SK-N-SH (cell line): ENCODE measurements around the gene OR7D2. TPM values are rescaled to one million over a fixed set of nuclear protein-coding genes. Genes with fewer than 3 reads are reported as not detected.
A peak's percentile ranks its signal among the peaks of the same experiment; 100 is the strongest.

Source experiments
- CTCF ChIA-PET: fragments of 300-600, 350-600 bp; formaldehyde crosslinking; extraction: SDS; loops from one replicate; lab custom pipeline; 2021; lab: Yijun Ruan, JAX
- POLR2A ChIA-PET: fragments of 350-600 bp; sonication (Branson Sonifier 250); formaldehyde crosslinking; extraction: SDS; loops from one replicate; lab custom pipeline; 2020; ENCODE audit warnings: antibody characterized with exemption, inconsistent platforms; lab: Yijun Ruan, JAX
- DNase-seq: peaks from one replicate; pipeline ENCODE4 v3.0.0; 2012
- H2AFZ ChIP-seq: fragments of 200-600 bp; sonication (generic); 2 replicates; pipeline ENCODE4 v1.8.1; 2016; ENCODE audit warnings: antibody characterized with exemption, mild to moderate bottlenecking, low read depth
- H3F3A ChIP-seq: fragments of 200-600 bp; sonication (generic); replicated peaks from 2 replicates; pipeline ENCODE3; 2016; ENCODE audit warnings: antibody characterized with exemption, mild to moderate bottlenecking; ENCODE audit not compliant: insufficient read depth
- H3K27ac ChIP-seq, 2 experiments: fragments of 200-500 bp in 1 of 2; fragments of 200-600 bp in 1 of 2; sonication (Bioruptor generic) in 1 of 2; sonication (generic), shearing (Covaris generic) in 1 of 2; 2 replicates each; pipeline versions ENCODE4 v1.5.1 to v1.6.1; 2014 to 2016; ENCODE audit warnings: low read depth in 2 of 2, inconsistent platforms in 1 of 2, low read length in 1 of 2, mild to moderate bottlenecking in 1 of 2, mixed read lengths in 1 of 2
- H3K27me3 ChIP-seq: fragments of 200-600 bp; sonication (generic), shearing (Covaris generic); 2 replicates; pipeline ENCODE4 v1.6.1; 2016; ENCODE audit warnings: mixed run types; ENCODE audit not compliant: insufficient read depth
- H3K36me3 ChIP-seq, 2 experiments: fragments of 200-500 bp in 1 of 2; fragments of 200-600 bp in 1 of 2; sonication (Bioruptor generic) in 1 of 2; sonication (generic) in 1 of 2; replicated peaks in 1 of 2; 2 replicates each; pipeline versions ENCODE3 to v1.5.1; 2014 to 2016; ENCODE audit warnings: low read length in 1 of 2, mild to moderate bottlenecking in 1 of 2; ENCODE audit not compliant: insufficient read depth in 2 of 2, control insufficient read depth in 1 of 2
- H3K4me1 ChIP-seq, 2 experiments: fragments of 200-500 bp in 1 of 2; fragments of 200-600 bp in 1 of 2; sonication (Bioruptor generic) in 1 of 2; sonication (generic), shearing (Covaris generic) in 1 of 2; 2 replicates each; pipeline versions ENCODE4 v1.5.1 to v1.6.1; 2014 to 2016; ENCODE audit warnings: low read depth in 1 of 2, low read length in 1 of 2, mixed run types in 1 of 2; ENCODE audit not compliant: insufficient read depth in 2 of 2, control insufficient read depth in 1 of 2
- H3K4me2 ChIP-seq: fragments of 200-600 bp; sonication (generic), shearing (Covaris generic); 2 replicates; pipeline ENCODE4 v1.6.1; 2017; ENCODE audit warnings: mixed run types
- H3K4me3 ChIP-seq, 2 experiments: fragments of 200-500 bp in 1 of 2; fragments of 200-600 bp in 1 of 2; sonication (Bioruptor generic) in 1 of 2; sonication (generic), shearing (Covaris generic) in 1 of 2; 2 replicates each; pipeline versions ENCODE4 v1.5.1 to v1.8.1; 2014 to 2016; ENCODE audit warnings: low read depth in 2 of 2, inconsistent platforms in 1 of 2, low read length in 1 of 2, mild to moderate bottlenecking in 1 of 2, mixed read lengths in 1 of 2, moderate library complexity in 1 of 2
- H3K79me2 ChIP-seq: fragments of 200-600 bp; sonication (generic); 2 replicates; pipeline ENCODE4 v1.8.1; 2017; ENCODE audit warnings: mild to moderate bottlenecking; ENCODE audit not compliant: insufficient read depth
- H3K9ac ChIP-seq: fragments of 200-600 bp; sonication (generic); 2 replicates; pipeline ENCODE4 v1.6.1; 2017; ENCODE audit warnings: mixed run types
- H3K9me2 ChIP-seq: fragments of 200-600 bp; sonication (generic); 2 replicates; pipeline ENCODE4 v1.6.1; 2017; ENCODE audit warnings: mixed run types
- H3K9me3 ChIP-seq: fragments of 200-600 bp; sonication (generic); 2 replicates; pipeline ENCODE4 v1.6.1; 2017; ENCODE audit warnings: mixed run types, mild to moderate bottlenecking, moderate library complexity
- H4K20me1 ChIP-seq: fragments of 200-600 bp; sonication (generic); 2 replicates; pipeline ENCODE4 v1.6.1; 2017; ENCODE audit warnings: mild to moderate bottlenecking, mixed run types; ENCODE audit not compliant: insufficient read depth
- EP300 ChIP-seq, 2 experiments: IDR thresholded peaks; 2 replicates each; pipeline versions ENCODE4 v1.4.0 to v1.6.1; 2012; ENCODE audit warnings: borderline replicate concordance in 1 of 2, low read depth in 1 of 2, low read length in 1 of 2
- EZH2phosphoT487 ChIP-seq: fragments of 200-600 bp; sonication (generic); IDR thresholded peaks from 2 replicates; pipeline ENCODE4 v1.6.1; 2017; ENCODE audit warnings: low read depth, mixed run types, mild to moderate bottlenecking, antibody characterized with exemption, moderate library complexity, borderline replicate concordance
- FOSL2 ChIP-seq: IDR thresholded peaks from 2 replicates; pipeline ENCODE4 v1.4.0; 2012; ENCODE audit warnings: low read depth, mild to moderate bottlenecking, moderate library complexity, borderline replicate concordance
- FOXM1 ChIP-seq: IDR thresholded peaks from 2 replicates; pipeline ENCODE4 v1.4.0; 2012; ENCODE audit warnings: low read depth, mild to moderate bottlenecking
- GABPA ChIP-seq: IDR thresholded peaks from 2 replicates; pipeline ENCODE4 v1.4.0; 2012; ENCODE audit warnings: low read depth, mild to moderate bottlenecking
- GATA2 ChIP-seq: sonication (generic); formaldehyde crosslinking; IDR thresholded peaks from 2 replicates; pipeline ENCODE4 v1.5.0; 2020; ENCODE audit warnings: mild to moderate bottlenecking, missing genetic modification reagents
- JUND ChIP-seq: IDR thresholded peaks from 2 replicates; pipeline ENCODE4 v1.4.0; 2012
- MEF2A ChIP-seq: IDR thresholded peaks from 2 replicates; pipeline ENCODE4 v1.4.0; 2012; ENCODE audit warnings: low read depth, borderline replicate concordance
- MXI1 ChIP-seq: IDR thresholded peaks from 2 replicates; pipeline ENCODE4 v1.6.1; 2012; ENCODE audit warnings: mild to moderate bottlenecking, low read depth, low read length, improper control_type of control experiment
- NFIC ChIP-seq: IDR thresholded peaks from 2 replicates; pipeline ENCODE4 v1.4.0; 2012; ENCODE audit warnings: borderline replicate concordance
- NRF1 ChIP-seq: IDR thresholded peaks from 2 replicates; pipeline ENCODE4 v1.6.1; 2012; ENCODE audit warnings: low read depth, mild to moderate bottlenecking, low read length
- POLR2AphosphoS5 ChIP-seq: IDR thresholded peaks from 2 replicates; pipeline ENCODE4 v1.6.1; 2012; ENCODE audit warnings: low read depth, low read length
- RCOR1 ChIP-seq: fragments of 150-350 bp; IDR thresholded peaks from 2 replicates; pipeline ENCODE4 v1.6.1; 2017; ENCODE audit warnings: antibody characterized with exemption, low read length
- RXRA ChIP-seq: IDR thresholded peaks from 2 replicates; pipeline ENCODE4 v1.4.0; 2012; ENCODE audit warnings: low read depth, mild to moderate bottlenecking, borderline replicate concordance
- SMC3 ChIP-seq: IDR thresholded peaks from 2 replicates; pipeline ENCODE4 v1.6.1; 2012; ENCODE audit warnings: low read depth, low read length, improper control_type of control experiment
- TAF1 ChIP-seq: IDR thresholded peaks from 2 replicates; pipeline ENCODE4 v1.6.1; 2012; ENCODE audit warnings: low read depth, mild to moderate bottlenecking, low read length, moderate library complexity, borderline replicate concordance
- TEAD4 ChIP-seq: IDR thresholded peaks from 2 replicates; pipeline ENCODE4 v1.4.0; 2012; ENCODE audit warnings: mild to moderate bottlenecking, borderline replicate concordance; ENCODE audit not compliant: insufficient read depth
- YY1 ChIP-seq: IDR thresholded peaks from 2 replicates; pipeline ENCODE4 v1.4.0; 2012; ENCODE audit warnings: low read depth, mild to moderate bottlenecking
- WGBS: methylation state at CpG from one replicate; pipeline ENCODE4 v1.1.6; 2017; ENCODE audit warnings: low lambda C conversion rate; 5-methylcytosine and 5-hydroxymethylcytosine counted together
- polyA plus RNA-seq, 3 experiments: library from polyadenylated mRNA; depleted of rRNA; stranded (reverse); fragments of >200 nt; gene quantifications; 2 replicates each; pipeline ENCODE4 v1.2.3, GENCODE V29; 2012
- TF ChIP-seq, protein P1 (sequence below): IDR thresholded peaks from 2 replicates; pipeline ENCODE4 v1.4.0; 2012; ENCODE audit warnings: low read depth
- TF ChIP-seq, protein P2 (sequence below): IDR thresholded peaks from 2 replicates; pipeline ENCODE4; 2012
- TF ChIP-seq, protein P3 (sequence below): IDR thresholded peaks from 2 replicates; pipeline ENCODE4 v1.4.0; 2012; ENCODE audit warnings: low read depth, borderline replicate concordance
- TF ChIP-seq, protein P4 (sequence below): IDR thresholded peaks from 2 replicates; pipeline ENCODE4 v1.4.0; 2012; ENCODE audit warnings: low read depth, borderline replicate concordance
- TF ChIP-seq, protein P5 (sequence below): fragments of 200-600 bp; sonication (generic); IDR thresholded peaks from 2 replicates; pipeline ENCODE4 v1.6.1; 2017; ENCODE audit warnings: antibody characterized with exemption, mild to moderate bottlenecking, moderate library complexity

Gene OR7D2
- polyA plus RNA-seq, 1 of the 3 experiments (the other 2 are of a cell fraction), result not detected

DNA sequence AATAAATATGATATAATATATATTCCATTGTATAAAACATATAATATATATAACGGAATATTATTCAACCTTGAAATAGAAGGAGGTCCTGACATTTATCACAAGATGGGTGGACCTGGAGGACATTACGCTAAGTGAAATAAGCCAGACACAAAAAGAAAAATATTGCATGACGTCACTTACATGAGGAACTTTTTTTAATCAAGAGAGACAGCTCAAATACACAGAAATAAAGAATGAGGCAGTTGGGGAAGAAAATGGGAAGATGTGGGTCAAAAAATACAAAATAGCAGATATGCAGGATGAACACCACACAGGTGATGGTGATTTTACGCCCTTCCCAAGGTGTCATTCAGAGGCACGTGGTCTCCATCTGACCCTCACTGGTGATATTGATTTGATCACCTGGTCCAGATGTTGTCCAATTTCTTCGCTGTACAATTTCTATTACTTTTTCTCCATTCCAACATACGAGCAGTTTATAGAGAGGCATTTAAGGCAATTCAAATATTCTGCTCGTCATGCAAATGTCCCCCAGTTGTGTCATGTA is 39.1 kb upstream of the OR7D2 start (continued):
- TF ChIP-seq EP300 (IDR thresholded peaks at IDR 0.05; ENCODE audit: borderline replicate concordance in 1 of 2, low read depth in 1 of 2, low read length in 1 of 2), result no peak
- TF ChIP-seq MEF2A, result no peak
- no peak for TF ChIP-seq YY1

DNA sequence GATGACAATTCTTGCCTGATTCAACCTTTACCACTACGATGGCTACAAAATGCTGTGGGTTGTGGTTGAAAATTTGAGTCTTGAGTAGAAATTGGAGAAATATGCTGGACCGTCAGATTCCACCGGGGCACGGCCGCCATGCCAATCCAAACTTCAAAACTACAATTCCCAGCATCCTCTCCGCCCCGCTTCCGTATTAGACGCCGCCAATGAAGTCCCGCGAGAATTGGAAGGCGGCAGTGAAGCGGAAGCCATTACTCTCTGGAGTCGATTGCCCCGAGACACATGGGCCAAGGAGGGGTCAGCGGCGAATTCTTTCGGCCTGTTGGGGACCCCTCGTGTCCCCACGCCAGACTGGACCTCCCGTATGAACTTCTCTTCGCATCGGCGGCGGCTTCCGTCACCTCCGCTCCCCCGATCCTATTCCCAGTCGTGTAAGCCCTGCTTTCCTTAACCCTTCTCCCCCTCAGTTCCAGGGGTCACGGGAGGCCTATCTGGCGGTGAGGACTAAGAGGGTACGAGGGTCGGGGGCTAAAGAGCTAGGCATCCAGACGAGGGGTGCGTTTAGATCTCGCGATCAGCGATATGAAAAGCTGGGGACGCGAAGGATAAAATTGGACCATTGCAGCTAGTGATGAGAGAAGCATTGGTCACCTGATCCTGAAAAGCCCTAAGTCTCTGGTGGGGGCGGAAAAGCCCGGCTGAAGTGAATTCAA is 38.5 kb upstream of the OR7D2 start, which contains the start of gene ZNF317:
TSS of gene ZNF317 (plus strand) at position 239 of the 716 bp plus-strand sequence. CDS start 15,620 bp downstream, outside the sequence.
- Histone ChIP-seq H3K27me3 (peaks cover 2% of the 10 kb centered on the region; the same call in 1 of the 2 replicates), H3K36me3 (peaks cover 0 to 33% of the 10 kb centered on the region in 2 experiments), H3K9ac (peak within 1 kb of the TSS; percentile 97), H3K9me3 (peaks cover 29% of the 10 kb centered on the region), H3K79me2 (peaks cover 51% of the 10 kb centered on the region), H3K4me1 (no peaks in the 10 kb centered on the region; a peak in 2 of 4 replicates), H3F3A (peaks cover 19% of the 10 kb centered on the region), H4K20me1 (peaks cover 6% of the 10 kb centered on the region; the same call in 1 of the 2 replicates), H3K9me2 (no peaks in the 10 kb centered on the region), H3K4me2 (peak within 1 kb of the TSS; percentile 72), H2AFZ (peak within 1 kb of the TSS; percentile 99), H3K27ac (peak within 1 kb of the TSS; percentile 66 to 75), H3K4me3 (peak within 1 kb of the TSS; percentile 84 to 94)
- peak; percentile 83 for DNase-seq
- CTCF ChIA-PET, result interaction anchor here (1.0 kb wide), 1 partner anchor 19 kb away, joined by 3 read pairs; no protein-coding TSS in a partner anchor
- POLR2A ChIA-PET, result no interaction called here
- 2% methylated on average over 32 of the region's 43 CpGs for WGBS
- TF ChIP-seq, protein P1, sequence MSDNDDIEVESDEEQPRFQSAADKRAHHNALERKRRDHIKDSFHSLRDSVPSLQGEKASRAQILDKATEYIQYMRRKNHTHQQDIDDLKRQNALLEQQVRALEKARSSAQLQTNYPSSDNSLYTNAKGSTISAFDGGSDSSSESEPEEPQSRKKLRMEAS, result peak; percentile 85
- TF ChIP-seq FOSL2 (no peak), SMC3 (no peak), RXRA (no peak), EZH2phosphoT487 (no peak), POLR2AphosphoS5 (peak; percentile 93), MXI1 (peak; percentile 67), NRF1 (no peak), TAF1 (peak; percentile 91), FOXM1 (no peak), TEAD4 (no peak), YY1 (peak; percentile 95), GATA2 (CRISPR knock-in tag) (no peak), GABPA (peak; percentile 79), JUND (no peak), MEF2A (no peak), RCOR1 (no peak), NFIC (no peak)
- TF ChIP-seq, protein P2, sequence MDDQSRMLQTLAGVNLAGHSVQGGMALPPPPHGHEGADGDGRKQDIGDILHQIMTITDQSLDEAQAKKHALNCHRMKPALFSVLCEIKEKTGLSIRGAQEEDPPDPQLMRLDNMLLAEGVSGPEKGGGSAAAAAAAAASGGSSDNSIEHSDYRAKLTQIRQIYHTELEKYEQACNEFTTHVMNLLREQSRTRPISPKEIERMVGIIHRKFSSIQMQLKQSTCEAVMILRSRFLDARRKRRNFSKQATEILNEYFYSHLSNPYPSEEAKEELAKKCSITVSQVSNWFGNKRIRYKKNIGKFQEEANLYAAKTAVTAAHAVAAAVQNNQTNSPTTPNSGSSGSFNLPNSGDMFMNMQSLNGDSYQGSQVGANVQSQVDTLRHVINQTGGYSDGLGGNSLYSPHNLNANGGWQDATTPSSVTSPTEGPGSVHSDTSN, result peak; percentile 15; the same call in 1 of the 2 replicates
- TF ChIP-seq, protein P3, sequence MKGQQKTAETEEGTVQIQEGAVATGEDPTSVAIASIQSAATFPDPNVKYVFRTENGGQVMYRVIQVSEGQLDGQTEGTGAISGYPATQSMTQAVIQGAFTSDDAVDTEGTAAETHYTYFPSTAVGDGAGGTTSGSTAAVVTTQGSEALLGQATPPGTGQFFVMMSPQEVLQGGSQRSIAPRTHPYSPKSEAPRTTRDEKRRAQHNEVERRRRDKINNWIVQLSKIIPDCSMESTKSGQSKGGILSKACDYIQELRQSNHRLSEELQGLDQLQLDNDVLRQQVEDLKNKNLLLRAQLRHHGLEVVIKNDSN, result no peak; the same call in 1 of the 2 replicates
- TF ChIP-seq, protein P4, sequence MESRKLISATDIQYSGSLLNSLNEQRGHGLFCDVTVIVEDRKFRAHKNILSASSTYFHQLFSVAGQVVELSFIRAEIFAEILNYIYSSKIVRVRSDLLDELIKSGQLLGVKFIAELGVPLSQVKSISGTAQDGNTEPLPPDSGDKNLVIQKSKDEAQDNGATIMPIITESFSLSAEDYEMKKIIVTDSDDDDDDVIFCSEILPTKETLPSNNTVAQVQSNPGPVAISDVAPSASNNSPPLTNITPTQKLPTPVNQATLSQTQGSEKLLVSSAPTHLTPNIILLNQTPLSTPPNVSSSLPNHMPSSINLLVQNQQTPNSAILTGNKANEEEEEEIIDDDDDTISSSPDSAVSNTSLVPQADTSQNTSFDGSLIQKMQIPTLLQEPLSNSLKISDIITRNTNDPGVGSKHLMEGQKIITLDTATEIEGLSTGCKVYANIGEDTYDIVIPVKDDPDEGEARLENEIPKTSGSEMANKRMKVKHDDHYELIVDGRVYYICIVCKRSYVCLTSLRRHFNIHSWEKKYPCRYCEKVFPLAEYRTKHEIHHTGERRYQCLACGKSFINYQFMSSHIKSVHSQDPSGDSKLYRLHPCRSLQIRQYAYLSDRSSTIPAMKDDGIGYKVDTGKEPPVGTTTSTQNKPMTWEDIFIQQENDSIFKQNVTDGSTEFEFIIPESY, result peak; percentile 99
- TF ChIP-seq, protein P5, sequence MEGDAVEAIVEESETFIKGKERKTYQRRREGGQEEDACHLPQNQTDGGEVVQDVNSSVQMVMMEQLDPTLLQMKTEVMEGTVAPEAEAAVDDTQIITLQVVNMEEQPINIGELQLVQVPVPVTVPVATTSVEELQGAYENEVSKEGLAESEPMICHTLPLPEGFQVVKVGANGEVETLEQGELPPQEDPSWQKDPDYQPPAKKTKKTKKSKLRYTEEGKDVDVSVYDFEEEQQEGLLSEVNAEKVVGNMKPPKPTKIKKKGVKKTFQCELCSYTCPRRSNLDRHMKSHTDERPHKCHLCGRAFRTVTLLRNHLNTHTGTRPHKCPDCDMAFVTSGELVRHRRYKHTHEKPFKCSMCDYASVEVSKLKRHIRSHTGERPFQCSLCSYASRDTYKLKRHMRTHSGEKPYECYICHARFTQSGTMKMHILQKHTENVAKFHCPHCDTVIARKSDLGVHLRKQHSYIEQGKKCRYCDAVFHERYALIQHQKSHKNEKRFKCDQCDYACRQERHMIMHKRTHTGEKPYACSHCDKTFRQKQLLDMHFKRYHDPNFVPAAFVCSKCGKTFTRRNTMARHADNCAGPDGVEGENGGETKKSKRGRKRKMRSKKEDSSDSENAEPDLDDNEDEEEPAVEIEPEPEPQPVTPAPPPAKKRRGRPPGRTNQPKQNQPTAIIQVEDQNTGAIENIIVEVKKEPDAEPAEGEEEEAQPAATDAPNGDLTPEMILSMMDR, result no peak
